ENCODE measurements around the gene ISL2. TPM values are rescaled to one million over a fixed set of nuclear protein-coding genes. Genes with fewer than 3 reads are reported as not detected.

ISL2 gene
- total RNA-seq, 2 experiments from 2014 or later: 6.2 to 11.8 TPM

DNA sequence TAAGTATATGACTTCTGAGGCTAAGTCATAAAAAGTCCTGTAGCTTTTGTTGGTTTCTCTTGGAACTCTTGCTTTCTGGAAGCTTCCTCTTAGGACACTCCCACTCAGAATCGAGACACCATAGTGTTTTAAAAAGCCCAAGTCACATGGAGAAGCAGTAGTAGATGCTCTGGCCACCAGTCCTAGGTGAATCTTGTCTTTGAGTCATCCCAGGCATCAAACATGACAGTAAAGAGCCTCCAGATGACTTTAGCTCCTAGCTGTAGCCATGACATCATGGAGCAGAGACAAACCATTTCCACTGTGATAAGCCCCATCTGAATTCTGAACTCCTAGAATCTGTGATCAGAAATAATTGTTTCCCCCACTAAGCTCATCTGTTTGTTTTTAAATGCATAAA lies 42.1 kb downstream of the ISL2 start:
- POLR2A ChIA-PET: no interaction called here
- Histone ChIP-seq H2AFZ (ENCODE audit: low read length) (no peak overlapping the region), H3K79me2 (ENCODE audit: insufficient read depth, low read depth, low read length) (no peaks in the 10 kb centered on the region), H3K27ac (ENCODE audit: low read depth, low read length, poor library complexity, severe bottlenecking) (no peak overlapping the region), H3K4me3 (ENCODE audit: low read depth, low read length, poor library complexity, severe bottlenecking) (no peak overlapping the region), H3K9me2 (ENCODE audit: insufficient read depth, low read length) (no peaks in the 10 kb centered on the region), H4K20me1 (ENCODE audit: insufficient read depth, low read length) (no peaks in the 10 kb centered on the region), H3K36me3 (ENCODE audit: insufficient read depth, low read length) (no peaks in the 10 kb centered on the region), H3K9me3 (ENCODE audit: low read length) (no peaks in the 10 kb centered on the region), H3K4me2 (ENCODE audit: low read length) (no peak overlapping the region), H3K4me1 (ENCODE audit: insufficient read depth, low read length, poor library complexity, severe bottlenecking) (no peaks in the 10 kb centered on the region)
- DNase-seq (ENCODE audit: low spot score): no peak
- no TSS peak for BruUV-seq (replicated peaks)
- intact Hi-C loops (cut with micrococcal nuclease; ENCODE audit: unreplicated experiment): no loop called here
- CTCF ChIA-PET (ENCODE audit: unreplicated experiment): interaction anchor here (0.6 kb wide), 1 partner anchor 527 kb away, joined by 3 read pairs; no protein-coding TSS in a partner anchor
- TF ChIP-seq EZH2phosphoT487 (IDR thresholded peaks at IDR 0.05; ENCODE audit: borderline replicate concordance, low read depth, low read length): no peak
- TF ChIP-seq, protein P1, sequence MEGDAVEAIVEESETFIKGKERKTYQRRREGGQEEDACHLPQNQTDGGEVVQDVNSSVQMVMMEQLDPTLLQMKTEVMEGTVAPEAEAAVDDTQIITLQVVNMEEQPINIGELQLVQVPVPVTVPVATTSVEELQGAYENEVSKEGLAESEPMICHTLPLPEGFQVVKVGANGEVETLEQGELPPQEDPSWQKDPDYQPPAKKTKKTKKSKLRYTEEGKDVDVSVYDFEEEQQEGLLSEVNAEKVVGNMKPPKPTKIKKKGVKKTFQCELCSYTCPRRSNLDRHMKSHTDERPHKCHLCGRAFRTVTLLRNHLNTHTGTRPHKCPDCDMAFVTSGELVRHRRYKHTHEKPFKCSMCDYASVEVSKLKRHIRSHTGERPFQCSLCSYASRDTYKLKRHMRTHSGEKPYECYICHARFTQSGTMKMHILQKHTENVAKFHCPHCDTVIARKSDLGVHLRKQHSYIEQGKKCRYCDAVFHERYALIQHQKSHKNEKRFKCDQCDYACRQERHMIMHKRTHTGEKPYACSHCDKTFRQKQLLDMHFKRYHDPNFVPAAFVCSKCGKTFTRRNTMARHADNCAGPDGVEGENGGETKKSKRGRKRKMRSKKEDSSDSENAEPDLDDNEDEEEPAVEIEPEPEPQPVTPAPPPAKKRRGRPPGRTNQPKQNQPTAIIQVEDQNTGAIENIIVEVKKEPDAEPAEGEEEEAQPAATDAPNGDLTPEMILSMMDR (conservative IDR thresholded peaks at IDR 0.05; ENCODE audit: low read length): no peak

DNA sequence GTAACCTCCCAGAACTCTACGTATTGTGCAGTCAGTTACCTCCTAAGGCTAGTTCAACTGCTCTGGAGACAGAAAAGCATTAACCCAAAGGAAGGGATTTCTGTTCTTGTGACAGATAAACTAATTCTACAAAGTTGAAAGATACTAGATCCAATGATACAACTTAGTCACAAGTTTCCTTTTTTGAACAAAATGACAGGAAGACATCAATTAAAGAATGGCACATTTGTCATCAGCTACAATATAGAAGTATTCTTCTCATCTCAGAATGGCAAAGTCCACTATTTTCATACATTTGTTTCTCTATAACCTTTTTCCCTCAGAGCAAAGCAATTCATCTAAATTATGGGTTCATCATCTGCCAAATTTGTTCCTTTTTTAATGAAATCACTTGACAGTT lies 43.7 kb downstream of the ISL2 start:
- Histone ChIP-seq H3K9me2 (ENCODE audit: insufficient read depth, low read length) (no peaks in the 10 kb centered on the region), H3K9me3 (ENCODE audit: low read length) (no peaks in the 10 kb centered on the region), H4K20me1 (ENCODE audit: insufficient read depth, low read length) (no peaks in the 10 kb centered on the region), H3K27ac (ENCODE audit: low read depth, low read length, poor library complexity, severe bottlenecking) (no peak overlapping the region), H3K4me3 (ENCODE audit: low read depth, low read length, poor library complexity, severe bottlenecking) (no peak overlapping the region), H3K36me3 (ENCODE audit: insufficient read depth, low read length) (no peaks in the 10 kb centered on the region), H3K79me2 (ENCODE audit: insufficient read depth, low read depth, low read length) (no peaks in the 10 kb centered on the region), H2AFZ (ENCODE audit: low read length) (no peak overlapping the region), H3K4me2 (ENCODE audit: low read length) (no peak overlapping the region), H3K4me1 (ENCODE audit: insufficient read depth, low read length, poor library complexity, severe bottlenecking) (no peaks in the 10 kb centered on the region)
- POLR2A ChIA-PET: no interaction called here
- CTCF ChIA-PET (ENCODE audit: unreplicated experiment): no interaction called here
- BruUV-seq (replicated peaks): no TSS peak
- no peak for TF ChIP-seq EZH2phosphoT487 (IDR thresholded peaks at IDR 0.05; ENCODE audit: borderline replicate concordance, low read depth, low read length)
- TF ChIP-seq, protein P1 (conservative IDR thresholded peaks at IDR 0.05; ENCODE audit: low read length): no peak
- intact Hi-C loops (cut with micrococcal nuclease; ENCODE audit: unreplicated experiment): no loop called here
- DNase-seq (ENCODE audit: low spot score): no peak

DNA sequence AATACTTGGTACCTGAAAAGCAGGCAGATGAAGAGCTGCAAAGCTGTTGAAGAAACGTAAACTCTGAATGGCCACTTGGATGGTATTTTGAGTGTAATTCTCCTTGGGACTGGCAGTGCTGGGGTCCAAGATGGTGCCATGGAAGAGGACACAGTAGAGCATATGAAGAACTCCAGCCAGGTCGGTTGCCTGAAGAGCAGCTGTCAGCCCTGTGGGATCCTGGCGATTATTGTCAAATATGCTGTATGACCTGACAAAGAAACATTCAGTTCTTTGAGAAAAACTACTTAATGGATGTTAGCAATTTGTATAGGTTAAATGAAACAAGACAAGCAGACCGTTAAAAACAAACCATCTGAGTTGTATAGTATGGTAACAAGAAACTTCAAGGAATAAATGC lies 44.8 kb downstream of the ISL2 start:
- no peak for TF ChIP-seq EZH2phosphoT487 (IDR thresholded peaks at IDR 0.05; ENCODE audit: borderline replicate concordance, low read depth, low read length)
- TF ChIP-seq, protein P1 (conservative IDR thresholded peaks at IDR 0.05; ENCODE audit: low read length): no peak
- CTCF ChIA-PET (ENCODE audit: unreplicated experiment): no interaction called here

More for the DNA sequence above, 44.8 kb downstream of the ISL2 start:
- H3K9me2 ChIP-seq (ENCODE audit: insufficient read depth, low read length): no peaks in the 10 kb centered on the region
- H3K4me2 ChIP-seq (ENCODE audit: low read length): no peak overlapping the region
- H3K36me3 ChIP-seq (ENCODE audit: insufficient read depth, low read length): no peaks in the 10 kb centered on the region
- H3K4me1 ChIP-seq (ENCODE audit: insufficient read depth, low read length, poor library complexity, severe bottlenecking): no peaks in the 10 kb centered on the region
- intact Hi-C loops (cut with micrococcal nuclease; ENCODE audit: unreplicated experiment): no loop called here
- no peaks in the 10 kb centered on the region for H3K9me3 ChIP-seq (ENCODE audit: low read length)
- POLR2A ChIA-PET: no interaction called here
- no peak for DNase-seq (ENCODE audit: low spot score)
- H3K27ac ChIP-seq (ENCODE audit: low read depth, low read length, poor library complexity, severe bottlenecking): no peak overlapping the region
- BruUV-seq (replicated peaks): no TSS peak
- H3K79me2 ChIP-seq (ENCODE audit: insufficient read depth, low read depth, low read length): no peaks in the 10 kb centered on the region
- H2AFZ ChIP-seq (ENCODE audit: low read length): no peak overlapping the region
- H4K20me1 ChIP-seq (ENCODE audit: insufficient read depth, low read length): no peaks in the 10 kb centered on the region
- no peak overlapping the region for H3K4me3 ChIP-seq (ENCODE audit: low read depth, low read length, poor library complexity, severe bottlenecking)

All from OCI-LY7 (cell line).